Measurements from ENCODE around the gene INPP5A.

DNA sequence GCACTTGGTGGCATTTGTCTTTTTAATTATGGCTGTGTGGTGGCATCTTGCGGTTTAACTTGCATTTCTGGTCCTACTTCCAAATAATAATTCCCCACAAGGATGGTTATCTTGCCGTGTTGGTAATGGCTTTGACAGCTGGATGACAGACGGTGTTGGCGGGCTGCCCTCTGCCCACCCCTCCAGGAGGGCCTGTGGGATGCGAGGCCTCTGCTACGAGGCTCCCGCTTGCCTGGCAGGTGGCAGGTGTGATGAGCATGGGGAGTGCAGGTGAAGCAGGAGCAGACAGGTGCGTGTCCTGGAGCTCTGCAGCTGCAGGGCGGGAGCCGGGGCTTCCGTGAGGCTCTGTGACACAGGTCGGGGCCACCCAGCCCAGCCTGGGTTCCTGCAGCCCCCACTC lies 11.8 kb downstream of the INPP5A start:
- TF ChIP-seq EZH2 (IDR thresholded peaks at IDR 0.05; ENCODE audit: borderline replicate concordance) = no peak
- TF ChIP-seq, protein P1, sequence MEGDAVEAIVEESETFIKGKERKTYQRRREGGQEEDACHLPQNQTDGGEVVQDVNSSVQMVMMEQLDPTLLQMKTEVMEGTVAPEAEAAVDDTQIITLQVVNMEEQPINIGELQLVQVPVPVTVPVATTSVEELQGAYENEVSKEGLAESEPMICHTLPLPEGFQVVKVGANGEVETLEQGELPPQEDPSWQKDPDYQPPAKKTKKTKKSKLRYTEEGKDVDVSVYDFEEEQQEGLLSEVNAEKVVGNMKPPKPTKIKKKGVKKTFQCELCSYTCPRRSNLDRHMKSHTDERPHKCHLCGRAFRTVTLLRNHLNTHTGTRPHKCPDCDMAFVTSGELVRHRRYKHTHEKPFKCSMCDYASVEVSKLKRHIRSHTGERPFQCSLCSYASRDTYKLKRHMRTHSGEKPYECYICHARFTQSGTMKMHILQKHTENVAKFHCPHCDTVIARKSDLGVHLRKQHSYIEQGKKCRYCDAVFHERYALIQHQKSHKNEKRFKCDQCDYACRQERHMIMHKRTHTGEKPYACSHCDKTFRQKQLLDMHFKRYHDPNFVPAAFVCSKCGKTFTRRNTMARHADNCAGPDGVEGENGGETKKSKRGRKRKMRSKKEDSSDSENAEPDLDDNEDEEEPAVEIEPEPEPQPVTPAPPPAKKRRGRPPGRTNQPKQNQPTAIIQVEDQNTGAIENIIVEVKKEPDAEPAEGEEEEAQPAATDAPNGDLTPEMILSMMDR (IDR thresholded peaks at IDR 0.05; ENCODE audit: poor library complexity) = no peak
